H1 (cell line): ENCODE data around the gene SMARCA2. TPM values are rescaled to one million over a fixed set of nuclear protein-coding genes. Genes with fewer than 3 reads are reported as not detected.
A peak's percentile ranks its signal among the peaks of the same experiment; 100 is the strongest.

Source experiments
- PHF8 ChIP-seq: fragments of 200-600 bp; sonication (generic); conservative IDR thresholded peaks from 2 replicates; pipeline ENCODE4 v1.7.1; 2012; ENCODE audit warnings: low read depth, mild to moderate bottlenecking, inconsistent platforms, low read length, moderate library complexity
- RBBP5 ChIP-seq: IDR thresholded peaks from 2 replicates; pipeline ENCODE4 v1.7.1; 2012; ENCODE audit warnings: low read depth, mild to moderate bottlenecking, inconsistent platforms, low read length, moderate library complexity, borderline replicate concordance
- SAP30 ChIP-seq: fragments of 300-600 bp; sonication (generic); IDR thresholded peaks from 2 replicates; pipeline ENCODE4 v1.7.1; 2012; ENCODE audit warnings: low read length, moderate library complexity, mild to moderate bottlenecking, inconsistent platforms; ENCODE audit not compliant: insufficient read depth, insufficient replicate concordance
- polyA plus RNA-seq, 7 experiments: library from polyadenylated mRNA; depleted of rRNA in 3 of 7; stranded (reverse) in 5 of 7; unstranded in 2 of 7; fragments of >200 nt in 5 of 7; fragments of 200-250 nt in 2 of 7; gene quantifications; 1 replicate in 5 of 7; 2 replicates in 1 of 7; 4 replicates in 1 of 7; pipeline versions ENCODE4 v1.2.1 to v1.2.3, GENCODE V29; 2011 to 2013; ENCODE audit warnings: missing spikeins in 2 of 7, mixed read lengths in 2 of 7
- total RNA-seq: library from RNA; stranded (reverse); fragmentation: NEBNext Ultra II Directional; extraction: Animal tissue kit (Norgen Biotek cat#: 25700); gene quantifications from 2 replicates; pipeline ENCODE4 v1.2.1, GENCODE V29; 2021
- TF ChIP-seq, protein P1 (sequence below): fragments of 300-600 bp; sonication (generic); IDR thresholded peaks from 2 replicates; pipeline ENCODE4 v1.7.1; 2012; ENCODE audit warnings: low read length, moderate library complexity, mild to moderate bottlenecking, inconsistent platforms; ENCODE audit not compliant: insufficient replicate concordance
- TF ChIP-seq, protein P2 (sequence below), 3 experiments: IDR thresholded peaks; 1 replicate in 2 of 3; 2 replicates in 1 of 3; pipeline versions ENCODE4 v1.5.1 to v1.6.1; 2011; ENCODE audit warnings: low read length in 3 of 3, mild to moderate bottlenecking in 3 of 3, inconsistent platforms in 2 of 3, low read depth in 1 of 3, moderate library complexity in 1 of 3; ENCODE audit not compliant: insufficient read depth in 1 of 3; ENCODE audit errors: control extremely low read depth in 1 of 3

Gene SMARCA2
- total and polyA plus RNA-seq, 2 of the 8 experiments (the other 6 are each of a cell fraction or from before 2014, with no cell fraction given), result 6.3 to 21.7 TPM

DNA sequence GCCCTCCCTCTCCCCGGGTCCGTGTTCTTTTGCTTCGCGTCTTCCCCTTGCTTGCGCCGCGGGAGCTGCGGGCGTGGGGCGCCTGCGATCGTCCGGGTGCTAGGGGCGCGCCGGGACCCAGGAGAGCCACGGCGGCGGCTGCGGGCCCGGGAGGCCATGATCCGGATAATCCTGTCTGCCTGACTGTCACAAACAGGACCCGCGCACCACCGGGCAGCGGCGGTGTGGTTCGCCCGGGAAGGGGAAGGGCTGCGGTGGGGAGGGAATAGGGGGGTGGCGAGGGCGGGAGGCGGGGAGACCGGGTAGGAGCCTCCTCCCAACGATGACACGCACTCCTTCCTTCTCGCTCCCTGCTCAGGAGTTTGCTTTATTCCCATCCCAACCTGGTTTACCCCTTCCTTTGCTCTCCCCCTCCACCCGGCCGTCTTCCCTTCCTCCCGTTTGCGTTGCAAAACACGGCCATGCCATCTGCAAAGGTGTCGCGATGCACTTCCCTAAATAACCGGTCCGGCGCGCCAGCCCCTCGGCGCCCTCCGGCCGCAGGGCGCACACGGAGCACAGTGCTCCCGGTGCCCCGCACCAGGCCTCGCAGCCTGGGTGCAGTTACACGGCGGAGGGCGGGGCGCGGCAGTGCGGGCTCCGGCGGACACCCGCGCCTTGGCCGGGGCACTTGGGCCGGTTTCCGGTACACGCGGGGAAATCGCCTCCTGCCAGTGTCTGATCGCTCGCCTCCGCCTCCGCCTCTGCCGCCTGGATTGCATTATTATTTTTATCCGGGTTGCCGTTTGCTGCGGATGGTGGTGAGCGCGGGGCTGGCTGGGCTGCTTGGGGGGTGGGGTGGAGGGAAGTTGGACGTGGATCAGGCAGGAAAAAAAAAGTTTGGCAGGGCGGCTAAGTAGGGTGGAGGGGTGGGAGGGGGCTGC lies 1.5 kb downstream of the SMARCA2 start (continued):
- TF ChIP-seq, protein P1, sequence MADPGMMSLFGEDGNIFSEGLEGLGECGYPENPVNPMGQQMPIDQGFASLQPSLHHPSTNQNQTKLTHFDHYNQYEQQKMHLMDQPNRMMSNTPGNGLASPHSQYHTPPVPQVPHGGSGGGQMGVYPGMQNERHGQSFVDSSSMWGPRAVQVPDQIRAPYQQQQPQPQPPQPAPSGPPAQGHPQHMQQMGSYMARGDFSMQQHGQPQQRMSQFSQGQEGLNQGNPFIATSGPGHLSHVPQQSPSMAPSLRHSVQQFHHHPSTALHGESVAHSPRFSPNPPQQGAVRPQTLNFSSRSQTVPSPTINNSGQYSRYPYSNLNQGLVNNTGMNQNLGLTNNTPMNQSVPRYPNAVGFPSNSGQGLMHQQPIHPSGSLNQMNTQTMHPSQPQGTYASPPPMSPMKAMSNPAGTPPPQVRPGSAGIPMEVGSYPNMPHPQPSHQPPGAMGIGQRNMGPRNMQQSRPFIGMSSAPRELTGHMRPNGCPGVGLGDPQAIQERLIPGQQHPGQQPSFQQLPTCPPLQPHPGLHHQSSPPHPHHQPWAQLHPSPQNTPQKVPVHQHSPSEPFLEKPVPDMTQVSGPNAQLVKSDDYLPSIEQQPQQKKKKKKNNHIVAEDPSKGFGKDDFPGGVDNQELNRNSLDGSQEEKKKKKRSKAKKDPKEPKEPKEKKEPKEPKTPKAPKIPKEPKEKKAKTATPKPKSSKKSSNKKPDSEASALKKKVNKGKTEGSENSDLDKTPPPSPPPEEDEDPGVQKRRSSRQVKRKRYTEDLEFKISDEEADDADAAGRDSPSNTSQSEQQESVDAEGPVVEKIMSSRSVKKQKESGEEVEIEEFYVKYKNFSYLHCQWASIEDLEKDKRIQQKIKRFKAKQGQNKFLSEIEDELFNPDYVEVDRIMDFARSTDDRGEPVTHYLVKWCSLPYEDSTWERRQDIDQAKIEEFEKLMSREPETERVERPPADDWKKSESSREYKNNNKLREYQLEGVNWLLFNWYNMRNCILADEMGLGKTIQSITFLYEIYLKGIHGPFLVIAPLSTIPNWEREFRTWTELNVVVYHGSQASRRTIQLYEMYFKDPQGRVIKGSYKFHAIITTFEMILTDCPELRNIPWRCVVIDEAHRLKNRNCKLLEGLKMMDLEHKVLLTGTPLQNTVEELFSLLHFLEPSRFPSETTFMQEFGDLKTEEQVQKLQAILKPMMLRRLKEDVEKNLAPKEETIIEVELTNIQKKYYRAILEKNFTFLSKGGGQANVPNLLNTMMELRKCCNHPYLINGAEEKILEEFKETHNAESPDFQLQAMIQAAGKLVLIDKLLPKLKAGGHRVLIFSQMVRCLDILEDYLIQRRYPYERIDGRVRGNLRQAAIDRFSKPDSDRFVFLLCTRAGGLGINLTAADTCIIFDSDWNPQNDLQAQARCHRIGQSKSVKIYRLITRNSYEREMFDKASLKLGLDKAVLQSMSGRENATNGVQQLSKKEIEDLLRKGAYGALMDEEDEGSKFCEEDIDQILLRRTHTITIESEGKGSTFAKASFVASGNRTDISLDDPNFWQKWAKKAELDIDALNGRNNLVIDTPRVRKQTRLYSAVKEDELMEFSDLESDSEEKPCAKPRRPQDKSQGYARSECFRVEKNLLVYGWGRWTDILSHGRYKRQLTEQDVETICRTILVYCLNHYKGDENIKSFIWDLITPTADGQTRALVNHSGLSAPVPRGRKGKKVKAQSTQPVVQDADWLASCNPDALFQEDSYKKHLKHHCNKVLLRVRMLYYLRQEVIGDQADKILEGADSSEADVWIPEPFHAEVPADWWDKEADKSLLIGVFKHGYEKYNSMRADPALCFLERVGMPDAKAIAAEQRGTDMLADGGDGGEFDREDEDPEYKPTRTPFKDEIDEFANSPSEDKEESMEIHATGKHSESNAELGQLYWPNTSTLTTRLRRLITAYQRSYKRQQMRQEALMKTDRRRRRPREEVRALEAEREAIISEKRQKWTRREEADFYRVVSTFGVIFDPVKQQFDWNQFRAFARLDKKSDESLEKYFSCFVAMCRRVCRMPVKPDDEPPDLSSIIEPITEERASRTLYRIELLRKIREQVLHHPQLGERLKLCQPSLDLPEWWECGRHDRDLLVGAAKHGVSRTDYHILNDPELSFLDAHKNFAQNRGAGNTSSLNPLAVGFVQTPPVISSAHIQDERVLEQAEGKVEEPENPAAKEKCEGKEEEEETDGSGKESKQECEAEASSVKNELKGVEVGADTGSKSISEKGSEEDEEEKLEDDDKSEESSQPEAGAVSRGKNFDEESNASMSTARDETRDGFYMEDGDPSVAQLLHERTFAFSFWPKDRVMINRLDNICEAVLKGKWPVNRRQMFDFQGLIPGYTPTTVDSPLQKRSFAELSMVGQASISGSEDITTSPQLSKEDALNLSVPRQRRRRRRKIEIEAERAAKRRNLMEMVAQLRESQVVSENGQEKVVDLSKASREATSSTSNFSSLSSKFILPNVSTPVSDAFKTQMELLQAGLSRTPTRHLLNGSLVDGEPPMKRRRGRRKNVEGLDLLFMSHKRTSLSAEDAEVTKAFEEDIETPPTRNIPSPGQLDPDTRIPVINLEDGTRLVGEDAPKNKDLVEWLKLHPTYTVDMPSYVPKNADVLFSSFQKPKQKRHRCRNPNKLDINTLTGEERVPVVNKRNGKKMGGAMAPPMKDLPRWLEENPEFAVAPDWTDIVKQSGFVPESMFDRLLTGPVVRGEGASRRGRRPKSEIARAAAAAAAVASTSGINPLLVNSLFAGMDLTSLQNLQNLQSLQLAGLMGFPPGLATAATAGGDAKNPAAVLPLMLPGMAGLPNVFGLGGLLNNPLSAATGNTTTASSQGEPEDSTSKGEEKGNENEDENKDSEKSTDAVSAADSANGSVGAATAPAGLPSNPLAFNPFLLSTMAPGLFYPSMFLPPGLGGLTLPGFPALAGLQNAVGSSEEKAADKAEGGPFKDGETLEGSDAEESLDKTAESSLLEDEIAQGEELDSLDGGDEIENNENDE, result no peak
- TF ChIP-seq SAP30 (peak; percentile 42), PHF8 (no peak), RBBP5 (peak; percentile 64; the same call in 1 of the 2 replicates)
- TF ChIP-seq, protein P2, sequence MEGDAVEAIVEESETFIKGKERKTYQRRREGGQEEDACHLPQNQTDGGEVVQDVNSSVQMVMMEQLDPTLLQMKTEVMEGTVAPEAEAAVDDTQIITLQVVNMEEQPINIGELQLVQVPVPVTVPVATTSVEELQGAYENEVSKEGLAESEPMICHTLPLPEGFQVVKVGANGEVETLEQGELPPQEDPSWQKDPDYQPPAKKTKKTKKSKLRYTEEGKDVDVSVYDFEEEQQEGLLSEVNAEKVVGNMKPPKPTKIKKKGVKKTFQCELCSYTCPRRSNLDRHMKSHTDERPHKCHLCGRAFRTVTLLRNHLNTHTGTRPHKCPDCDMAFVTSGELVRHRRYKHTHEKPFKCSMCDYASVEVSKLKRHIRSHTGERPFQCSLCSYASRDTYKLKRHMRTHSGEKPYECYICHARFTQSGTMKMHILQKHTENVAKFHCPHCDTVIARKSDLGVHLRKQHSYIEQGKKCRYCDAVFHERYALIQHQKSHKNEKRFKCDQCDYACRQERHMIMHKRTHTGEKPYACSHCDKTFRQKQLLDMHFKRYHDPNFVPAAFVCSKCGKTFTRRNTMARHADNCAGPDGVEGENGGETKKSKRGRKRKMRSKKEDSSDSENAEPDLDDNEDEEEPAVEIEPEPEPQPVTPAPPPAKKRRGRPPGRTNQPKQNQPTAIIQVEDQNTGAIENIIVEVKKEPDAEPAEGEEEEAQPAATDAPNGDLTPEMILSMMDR (IDR thresholded peaks at IDR 0.05; ENCODE audit: control extremely low read depth in 1 of 3, insufficient read depth in 1 of 3, low read depth in 1 of 3, low read length in 3 of 3), result peak in 1 of 3 experiments; percentile 8; a peak in 1 of 4 replicates
